Uterus (tissue), 2 donors: ENCODE results near the gene HLTF.

ENCODE experiments used
- CTCF ChIP-seq, 4 experiments: fragments of 200-600 bp in 2 of 4; fragments of 450-650 bp in 2 of 4; sonication (generic) in 2 of 4; IDR thresholded peaks; one replicate each; pipeline ENCODE4 v1.5.1; 2016 to 2019; ENCODE audit warnings: antibody characterized with exemption in 4 of 4, mild to moderate bottlenecking in 2 of 4, moderate library complexity in 1 of 4
- POLR2A ChIP-seq, 2 donors: fragments of 450-650 bp; IDR thresholded peaks; one replicate each; pipeline ENCODE4 v1.6.1; 2016; ENCODE audit warnings: antibody characterized with exemption in 2 of 2, mild to moderate bottlenecking in 1 of 2, moderate library complexity in 1 of 2

GRCh38 chr3:149081772-149082171 lies 4.6 kb downstream of the HLTF start:
- TF ChIP-seq POLR2A (IDR thresholded peaks at IDR 0.05) (no peak), CTCF (IDR thresholded peaks at IDR 0.05) (no peak)
